IMR-90 (cell line): Measurements from ENCODE around the gene TIAM2.

ENCODE experiments used
- MAFK ChIP-seq: IDR thresholded peaks from 2 replicates; pipeline ENCODE4 v1.6.1; 2012; ENCODE audit warnings: low read depth, low read length, improper control_type of control experiment
- NFE2L2 ChIP-seq: fragments of 150-350 bp; IDR thresholded peaks from 2 replicates; pipeline ENCODE4 v1.6.1; 2016; ENCODE audit warnings: low read depth, mild to moderate bottlenecking, low read length
- POLR2A ChIP-seq: IDR thresholded peaks from 2 replicates; pipeline ENCODE4 v1.6.1; 2012; ENCODE audit warnings: mild to moderate bottlenecking, low read depth, low read length
- RCOR1 ChIP-seq: IDR thresholded peaks from 2 replicates; pipeline ENCODE4 v1.6.1; 2012; ENCODE audit warnings: mild to moderate bottlenecking, low read length, improper control_type of control experiment; ENCODE audit not compliant: insufficient replicate concordance
- RFX5 ChIP-seq: IDR thresholded peaks from 2 replicates; pipeline ENCODE4 v1.8.0; 2012; ENCODE audit warnings: low read depth, mild to moderate bottlenecking, low read length, moderate library complexity
- TF ChIP-seq, protein P1 (sequence below): conservative IDR thresholded peaks from 2 replicates; pipeline ENCODE4 v1.5.1; 2012; ENCODE audit warnings: mild to moderate bottlenecking, low read depth, low read length, improper control_type of control experiment
- TF ChIP-seq, protein P2 (sequence below): fragments of 150-350 bp; IDR thresholded peaks from 2 replicates; pipeline ENCODE4 v1.6.1; 2016; ENCODE audit warnings: low read depth, mild to moderate bottlenecking, low read length, moderate library complexity, borderline replicate concordance
- TF ChIP-seq, protein P3 (sequence below): fragments of 150-350 bp; IDR thresholded peaks from 2 replicates; pipeline ENCODE4 v1.6.1; 2017; ENCODE audit warnings: mild to moderate bottlenecking, antibody characterized with exemption, low read length, low read depth

GRCh38 chr6:155182103-155182502, 187.0 kb downstream of the TIAM2 start:
- TF ChIP-seq MAFK (no peak), POLR2A (no peak), RFX5 (no peak), NFE2L2 (no peak), RCOR1 (no peak)
- TF ChIP-seq, protein P1, sequence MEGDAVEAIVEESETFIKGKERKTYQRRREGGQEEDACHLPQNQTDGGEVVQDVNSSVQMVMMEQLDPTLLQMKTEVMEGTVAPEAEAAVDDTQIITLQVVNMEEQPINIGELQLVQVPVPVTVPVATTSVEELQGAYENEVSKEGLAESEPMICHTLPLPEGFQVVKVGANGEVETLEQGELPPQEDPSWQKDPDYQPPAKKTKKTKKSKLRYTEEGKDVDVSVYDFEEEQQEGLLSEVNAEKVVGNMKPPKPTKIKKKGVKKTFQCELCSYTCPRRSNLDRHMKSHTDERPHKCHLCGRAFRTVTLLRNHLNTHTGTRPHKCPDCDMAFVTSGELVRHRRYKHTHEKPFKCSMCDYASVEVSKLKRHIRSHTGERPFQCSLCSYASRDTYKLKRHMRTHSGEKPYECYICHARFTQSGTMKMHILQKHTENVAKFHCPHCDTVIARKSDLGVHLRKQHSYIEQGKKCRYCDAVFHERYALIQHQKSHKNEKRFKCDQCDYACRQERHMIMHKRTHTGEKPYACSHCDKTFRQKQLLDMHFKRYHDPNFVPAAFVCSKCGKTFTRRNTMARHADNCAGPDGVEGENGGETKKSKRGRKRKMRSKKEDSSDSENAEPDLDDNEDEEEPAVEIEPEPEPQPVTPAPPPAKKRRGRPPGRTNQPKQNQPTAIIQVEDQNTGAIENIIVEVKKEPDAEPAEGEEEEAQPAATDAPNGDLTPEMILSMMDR = no peak
- TF ChIP-seq, protein P2, sequence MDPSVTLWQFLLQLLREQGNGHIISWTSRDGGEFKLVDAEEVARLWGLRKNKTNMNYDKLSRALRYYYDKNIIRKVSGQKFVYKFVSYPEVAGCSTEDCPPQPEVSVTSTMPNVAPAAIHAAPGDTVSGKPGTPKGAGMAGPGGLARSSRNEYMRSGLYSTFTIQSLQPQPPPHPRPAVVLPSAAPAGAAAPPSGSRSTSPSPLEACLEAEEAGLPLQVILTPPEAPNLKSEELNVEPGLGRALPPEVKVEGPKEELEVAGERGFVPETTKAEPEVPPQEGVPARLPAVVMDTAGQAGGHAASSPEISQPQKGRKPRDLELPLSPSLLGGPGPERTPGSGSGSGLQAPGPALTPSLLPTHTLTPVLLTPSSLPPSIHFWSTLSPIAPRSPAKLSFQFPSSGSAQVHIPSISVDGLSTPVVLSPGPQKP = no peak
- TF ChIP-seq, protein P3, sequence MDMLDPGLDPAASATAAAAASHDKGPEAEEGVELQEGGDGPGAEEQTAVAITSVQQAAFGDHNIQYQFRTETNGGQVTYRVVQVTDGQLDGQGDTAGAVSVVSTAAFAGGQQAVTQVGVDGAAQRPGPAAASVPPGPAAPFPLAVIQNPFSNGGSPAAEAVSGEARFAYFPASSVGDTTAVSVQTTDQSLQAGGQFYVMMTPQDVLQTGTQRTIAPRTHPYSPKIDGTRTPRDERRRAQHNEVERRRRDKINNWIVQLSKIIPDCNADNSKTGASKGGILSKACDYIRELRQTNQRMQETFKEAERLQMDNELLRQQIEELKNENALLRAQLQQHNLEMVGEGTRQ = no peak
